K562 (cell line): ENCODE results near the gene NEUROD6. TPM values are rescaled to one million over a fixed set of nuclear protein-coding genes. Genes with fewer than 3 reads are reported as not detected.

Source experiments
- ATAC-seq: fragments of 200-7000 bp; cut with Tn5 transposase; 3 replicates; pipeline ENCODE4 v1.9.1; 2020; ENCODE audit warnings: moderate library complexity
- BruUV-seq: library from RNA; stranded (reverse); fragments of 400-500 nt; replicated peaks from 2 replicates; lab custom pipeline; 2021; lab: Mats Ljungman, UMichigan
- CTCF ChIA-PET: fragments of 300-600 bp; formaldehyde crosslinking; extraction: SDS; loops from one replicate; lab custom pipeline; 2021; ENCODE audit warnings: low intra/inter-chr PET ratio; lab: Yijun Ruan, JAX
- POLR2A ChIA-PET: fragments of 300-600, 350-650 bp; sonication (Branson Sonifier 250); formaldehyde crosslinking; extraction: SDS; loops from one replicate; lab custom pipeline; 2021; ENCODE audit warnings: antibody characterized with exemption, inconsistent platforms; lab: Yijun Ruan, JAX
- DNase-seq, 4 experiments: peaks; one replicate each; pipeline versions ENCODE4 v3.0.0 to v3.0.0-alpha.2; 2011 to 2018; ENCODE audit warnings: low spot score in 3 of 4, mixed read lengths in 3 of 4; ENCODE audit errors: extremely low read depth in 1 of 4
- FAIRE-seq: peaks from 2 replicates; lab custom pipeline; 2011; peaks lifted over from hg19 to GRCh38; lab: Jason Lieb, UNC
- H2AFZ ChIP-seq: 2 replicates; pipeline ENCODE4 v1.6.0; 2011; ENCODE audit warnings: low read depth, low read length, control low read depth, inconsistent platforms
- H3K27ac ChIP-seq: fragments of 200-600 bp; 3 replicates; pipeline ENCODE4 v1.8.0; 2011; ENCODE audit warnings: low read depth, mild to moderate bottlenecking, control low read depth, inconsistent platforms, low read length, moderate library complexity, mixed read lengths; ENCODE audit errors: extremely low read depth
- H3K27me3 ChIP-seq, 2 experiments: fragments of 300-600 bp in 1 of 2; 2 replicates in 1 of 2; 3 replicates in 1 of 2; pipeline versions ENCODE4 v1.6.0 to v1.8.0; 2011; ENCODE audit warnings: inconsistent platforms in 2 of 2, low read length in 2 of 2, mild to moderate bottlenecking in 1 of 2, mixed read lengths in 1 of 2, moderate library complexity in 1 of 2; ENCODE audit not compliant: control insufficient read depth in 2 of 2, insufficient read depth in 2 of 2
- H3K36me3 ChIP-seq: fragments of 300-600 bp; 3 replicates; pipeline ENCODE4 v1.8.0; 2011; ENCODE audit warnings: mild to moderate bottlenecking, low read length, inconsistent platforms; ENCODE audit not compliant: control insufficient read depth, insufficient read depth
- H3K4me1 ChIP-seq, 2 experiments: fragments of 200-600 bp in 1 of 2; replicated peaks in 1 of 2; 2 replicates in 1 of 2; 3 replicates in 1 of 2; pipeline versions ENCODE4 v1.5.1 to v1.8.0; 2011; ENCODE audit warnings: inconsistent platforms in 2 of 2, low read length in 2 of 2, mild to moderate bottlenecking in 1 of 2, mixed read lengths in 1 of 2, moderate library complexity in 1 of 2; ENCODE audit not compliant: control insufficient read depth in 2 of 2, insufficient read depth in 2 of 2
- H3K4me2 ChIP-seq: 2 replicates; pipeline ENCODE4 v1.6.1; 2011; ENCODE audit warnings: low read length, control low read depth, inconsistent platforms, mixed read lengths; ENCODE audit not compliant: insufficient read depth
- H3K4me3 ChIP-seq: fragments of 200-600 bp; sonication (generic), shearing (Covaris generic); 2 replicates; pipeline ENCODE4 v1.5.1; 2016; ENCODE audit warnings: control low read depth, inconsistent platforms
- H3K79me2 ChIP-seq: fragments of 200-600 bp; 3 replicates; pipeline ENCODE4 v1.8.0; 2011; ENCODE audit warnings: low read length, inconsistent platforms; ENCODE audit not compliant: control insufficient read depth, insufficient read depth
- H3K9ac ChIP-seq, 2 experiments: 2 replicates each; pipeline versions ENCODE4 v1.6.0 to v1.6.1; 2011; ENCODE audit warnings: low read depth in 2 of 2, low read length in 2 of 2, control low read depth in 1 of 2, inconsistent platforms in 1 of 2, mild to moderate bottlenecking in 1 of 2, mixed read lengths in 1 of 2; ENCODE audit not compliant: insufficient read depth in 1 of 2
- H3K9me1 ChIP-seq: one replicate; pipeline ENCODE4 v1.6.0; 2011; ENCODE audit warnings: inconsistent platforms, mild to moderate bottlenecking, low read length, moderate library complexity; ENCODE audit not compliant: control insufficient read depth, insufficient read depth
- H3K9me3 ChIP-seq: replicated peaks from 2 replicates; pipeline ENCODE4 v1.5.1; 2011; ENCODE audit warnings: low read depth, low read length, inconsistent platforms; ENCODE audit not compliant: control insufficient read depth, insufficient read depth
- H4K20me1 ChIP-seq: replicated peaks from 2 replicates; pipeline ENCODE4 v1.6.1; 2011; ENCODE audit warnings: low read length, inconsistent platforms, mixed read lengths; ENCODE audit not compliant: control insufficient read depth, insufficient read depth
- GTF2A2 ChIP-seq: IDR thresholded peaks from 2 replicates; pipeline ENCODE4 v1.6.1; 2016; ENCODE audit warnings: mild to moderate bottlenecking, missing genetic modification characterization, missing compliant biosample characterization
- MYBL2 ChIP-seq, 2 experiments: fragments of 450-650 bp in 1 of 2; sonication (generic) in 1 of 2; formaldehyde crosslinking in 1 of 2; IDR thresholded peaks; 2 replicates each; pipeline versions ENCODE4 v1.6.1 to v1.8.1; 2017 to 2022; ENCODE audit warnings: borderline replicate concordance in 1 of 2, inconsistent platforms in 1 of 2, low read depth in 1 of 2, mild to moderate bottlenecking in 1 of 2, missing genetic modification reagents in 1 of 2, moderate library complexity in 1 of 2
- SMC3 ChIP-seq: conservative IDR thresholded peaks from 2 replicates; pipeline ENCODE4 v1.6.1; 2011; ENCODE audit warnings: low read depth, low read length, improper control_type of control experiment; ENCODE audit not compliant: insufficient read depth
- WGBS: fragments of 100-300 bp; shearing (Covaris generic); methylation state at CpG from one replicate; pipeline ENCODE4 v1.1.6; 2016; ENCODE audit warnings: low coverage, mixed read lengths; ENCODE audit not compliant: insufficient coverage; ENCODE audit errors: missing lambda C conversion rate; 5-methylcytosine and 5-hydroxymethylcytosine counted together
- in situ Hi-C: fragments of 300-500 bp; cut with MboI; formaldehyde crosslinking; loops from 4 replicates; pipeline ENCODE4 v1.15.0; 2018; ENCODE audit warnings: inconsistent platforms, mixed read lengths
- intact Hi-C: fragments of 100-400 bp; cut with micrococcal nuclease; formaldehyde crosslinking; loops from 2 replicates; pipeline ENCODE4 v1.14.2; 2022
- polyA plus RNA-seq, 8 experiments: library from polyadenylated mRNA; depleted of rRNA in 4 of 8; stranded (reverse) in 5 of 8; unstranded in 3 of 8; fragments of >200 nt; fragmentation: Nextera tagmentation in 2 of 8; fragmentation: Illumina TruSeq in 1 of 8; extraction: Ambion mirVana in 2 of 8; extraction: Trizol in 1 of 8; gene quantifications; 2 replicates each; pipeline versions ENCODE4 v1.2.1 to v1.2.3, GENCODE V29; 2011 to 2014; ENCODE audit warnings: inconsistent platforms in 1 of 8, missing spikeins in 1 of 8
- total RNA-seq, 7 experiments: library from RNA; depleted of rRNA in 6 of 7; stranded (reverse); fragments of >200 nt in 6 of 7; fragmentation: Illumina TruSeq in 2 of 7; extraction: Trizol in 2 of 7; gene quantifications; 2 replicates each; pipeline versions ENCODE4 v1.2.1 to v1.2.3, GENCODE V29; 2011 to 2021; ENCODE audit warnings: low replicate concordance in 1 of 7
- TF ChIP-seq, protein P1 (sequence below): sonication (generic); formaldehyde crosslinking; IDR thresholded peaks from 2 replicates; pipeline ENCODE4 v1.4.0; 2020; ENCODE audit warnings: mild to moderate bottlenecking, missing genetic modification reagents

The NEUROD6 gene
- total and polyA plus RNA-seq, 9 of the 15 experiments (the other 6 are each of a cell fraction or from before 2014, with no cell fraction given), result not detected

DNA sequence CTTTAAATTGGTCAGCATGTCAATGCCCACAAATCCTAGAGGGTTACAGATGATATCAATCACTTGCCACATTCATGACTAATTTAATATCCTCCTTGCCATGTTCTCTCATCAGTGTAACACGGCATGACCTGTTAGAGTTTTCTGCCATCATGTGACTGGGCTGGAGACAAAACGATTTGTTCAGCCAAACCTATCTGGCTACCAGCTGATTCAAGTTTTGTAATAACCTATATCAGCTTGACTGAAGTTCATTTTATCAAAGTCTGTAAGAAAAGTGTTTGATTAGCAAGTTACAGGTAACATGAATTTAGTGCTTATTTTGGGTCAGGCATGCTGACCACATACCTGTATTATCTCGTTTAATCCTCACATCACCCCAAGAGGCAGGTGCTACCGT lies 25.7 kb downstream of the NEUROD6 start:
- Histone ChIP-seq H3K27ac (no peak overlapping the region), H3K9ac (no peak overlapping the region), H4K20me1 (no peaks in the 10 kb centered on the region; the same call in 1 of the 2 replicates), H3K36me3 (no peaks in the 10 kb centered on the region), H3K9me3 (no peaks in the 10 kb centered on the region), H3K4me1 (no peaks in the 10 kb centered on the region), H3K27me3 (0 out of 5 replicates have a peak, but pooled peaks cover 0 to 4% of the 10 kb centered on the region in 2 experiments), H2AFZ (no peak overlapping the region), H3K9me1 (no peaks in the 10 kb centered on the region), H3K79me2 (no peaks in the 10 kb centered on the region), H3K4me2 (no peak overlapping the region), H3K4me3 (no peak overlapping the region)
- DNase-seq (no peak), ATAC-seq (no peak), FAIRE-seq (no peak)
- in situ Hi-C loops, result no loop called here
- WGBS, result 0% methylated on average over 4 of the region's 4 CpGs
- ChIA-PET POLR2A (no interaction called here), CTCF (no interaction called here)
- BruUV-seq, result no TSS peak
- intact Hi-C loops, result no loop called here
- no peak for TF ChIP-seq SMC3
- TF ChIP-seq, protein P1, sequence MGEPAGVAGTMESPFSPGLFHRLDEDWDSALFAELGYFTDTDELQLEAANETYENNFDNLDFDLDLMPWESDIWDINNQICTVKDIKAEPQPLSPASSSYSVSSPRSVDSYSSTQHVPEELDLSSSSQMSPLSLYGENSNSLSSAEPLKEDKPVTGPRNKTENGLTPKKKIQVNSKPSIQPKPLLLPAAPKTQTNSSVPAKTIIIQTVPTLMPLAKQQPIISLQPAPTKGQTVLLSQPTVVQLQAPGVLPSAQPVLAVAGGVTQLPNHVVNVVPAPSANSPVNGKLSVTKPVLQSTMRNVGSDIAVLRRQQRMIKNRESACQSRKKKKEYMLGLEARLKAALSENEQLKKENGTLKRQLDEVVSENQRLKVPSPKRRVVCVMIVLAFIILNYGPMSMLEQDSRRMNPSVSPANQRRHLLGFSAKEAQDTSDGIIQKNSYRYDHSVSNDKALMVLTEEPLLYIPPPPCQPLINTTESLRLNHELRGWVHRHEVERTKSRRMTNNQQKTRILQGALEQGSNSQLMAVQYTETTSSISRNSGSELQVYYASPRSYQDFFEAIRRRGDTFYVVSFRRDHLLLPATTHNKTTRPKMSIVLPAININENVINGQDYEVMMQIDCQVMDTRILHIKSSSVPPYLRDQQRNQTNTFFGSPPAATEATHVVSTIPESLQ (CRISPR knock-in tag), result no peak
- no peak for TF ChIP-seq GTF2A2
- no peak for TF ChIP-seq MYBL2 (IDR thresholded peaks at IDR 0.05; ENCODE audit: low read depth)
- TF ChIP-seq MYBL2 (CRISPR knock-in tag; IDR thresholded peaks at IDR 0.05; ENCODE audit: borderline replicate concordance), result no peak
